ENCODE data around the gene MARK2. TPM values are rescaled to one million over a fixed set of nuclear protein-coding genes. Genes with fewer than 3 reads are reported as not detected.

MARK2 gene
- total and polyA plus RNA-seq, 10 of the 15 experiments (the other 5 are each of a cell fraction or from before 2014, with no cell fraction given), result 0.19 to 29.5 (median 13.2) TPM

- peaks cover 9 to 18% of the 10 kb centered on the region in 2 experiments; a peak in 3 of 4 replicates for H3K36me3 ChIP-seq (ENCODE audit: control insufficient read depth in 2 of 2, insufficient read depth in 2 of 2, low read length in 1 of 2)
- no peak overlapping the region for H3K4me3 ChIP-seq
- H4K20me1 ChIP-seq (ENCODE audit: control insufficient read depth, insufficient read depth), result no peaks in the 10 kb centered on the region; the same call in 1 of the 2 replicates
- FAIRE-seq, result no peak
- 97% methylated on average over 6 of the region's 6 CpGs for whole genome bisulfite sequencing (ENCODE audit: insufficient coverage, insufficient replicate concordance, low lambda C conversion rate, missing lambda C conversion rate)
- no peak overlapping the region for H3K9ac ChIP-seq (ENCODE audit: control insufficient read depth, insufficient read depth, low read length)
- BruUV-seq (replicated peaks), result no TSS peak
- CTCF ChIA-PET, result no interaction called here
- no peak overlapping the region for H2AFZ ChIP-seq (ENCODE audit: control insufficient read depth, low read depth, low read length)
- intact Hi-C loops (cut with micrococcal nuclease; ENCODE audit: unreplicated experiment) (no loop called here), in situ Hi-C loops (cut with MboI) (no loop called here)
- H3K27ac ChIP-seq (ENCODE audit: control insufficient read depth, insufficient read depth), result no peak overlapping the region; the same call in 1 of the 2 replicates
- H3K27me3 ChIP-seq (replicated peaks in 1 of 2; ENCODE audit: control insufficient read depth in 2 of 2, insufficient read depth in 2 of 2, low read length in 1 of 2), result no peaks in the 10 kb centered on the region
- H3K79me2 ChIP-seq (ENCODE audit: control insufficient read depth, insufficient read depth, low read length), result peaks cover 42% of the 10 kb centered on the region
- ATAC-seq, result no peak
- peak overlapping the region; percentile 78; the same call in 1 of the 2 replicates for H3K4me2 ChIP-seq (ENCODE audit: control insufficient read depth, insufficient read depth)
- RAD21 ChIA-PET (ENCODE audit: unreplicated experiment), result no interaction called here
- POLR2A ChIA-PET, result no interaction called here
- peaks cover 25% of the 10 kb centered on the region for H3K4me1 ChIP-seq (ENCODE audit: control insufficient read depth, insufficient read depth, low read length)
- H3K9me3 ChIP-seq (replicated peaks; ENCODE audit: control insufficient read depth, insufficient read depth, low read length), result no peaks in the 10 kb centered on the region
- DNase-seq (ENCODE audit: low read depth, low spot score), result no peak
- SMC1A ChIA-PET (ENCODE audit: uncharacterized antibody, unreplicated experiment), result no interaction called here
- no peak for TF ChIP-seq STAT1 (conservative IDR thresholded peaks at IDR 0.05)
- TF ChIP-seq BCL3 (IDR thresholded peaks at IDR 0.05; ENCODE audit: borderline replicate concordance, insufficient read depth, low read depth, low read length, poor library complexity, severe bottlenecking), result no peak
- TF ChIP-seq SMAD5 (IDR thresholded peaks at IDR 0.05; ENCODE audit: low read depth), result no peak
- no peak for TF ChIP-seq MYC (IDR thresholded peaks at IDR 0.05; ENCODE audit: insufficient read depth, insufficient read length, insufficient replicate concordance, low read length, severe bottlenecking)
- TF ChIP-seq FOS (IDR thresholded peaks at IDR 0.05; ENCODE audit: borderline replicate concordance, extremely low read depth, insufficient read length), result no peak
- no peak for TF ChIP-seq ZZZ3 (IDR thresholded peaks at IDR 0.05; ENCODE audit: control insufficient read depth, insufficient read length, low read depth)
- TF ChIP-seq CHD4 (IDR thresholded peaks at IDR 0.05), result no peak
- TF ChIP-seq CBX5 (IDR thresholded peaks at IDR 0.05; ENCODE audit: low read depth), result no peak
- TF ChIP-seq IRF3 (IDR thresholded peaks at IDR 0.05), result no peak
- TF ChIP-seq HSF1 (IDR thresholded peaks at IDR 0.05; ENCODE audit: low read depth, low read length), result no peak
- no peak for TF ChIP-seq ZNF592 (IDR thresholded peaks at IDR 0.05)
Measured at GRCh38 chr11:63889344-63889743, 50.4 kb downstream of the MARK2 start.

Data from GM12878 (cell line).